Ectodermal cell (in vitro differentiated cells): ENCODE results near the gene ARHGEF12.

ENCODE experiments used
- H3K27ac ChIP-seq: 2 replicates; pipeline ENCODE4 v1.7.0; 2013; ENCODE audit warnings: mild to moderate bottlenecking, low read depth, low read length; ENCODE audit not compliant: insufficient read depth, poor library complexity, severe bottlenecking
- H3K27me3 ChIP-seq: 2 replicates; pipeline ENCODE4 v1.7.0; 2013; ENCODE audit warnings: mild to moderate bottlenecking, low read length; ENCODE audit not compliant: insufficient read depth, control insufficient read depth, poor library complexity, severe bottlenecking
- H3K36me3 ChIP-seq: one replicate; pipeline ENCODE4 v1.7.0; 2013; ENCODE audit warnings: low read length; ENCODE audit not compliant: control insufficient read depth, insufficient read depth
- H3K4me1 ChIP-seq: one replicate; pipeline ENCODE4 v1.7.0; 2013; ENCODE audit warnings: low read length; ENCODE audit not compliant: control insufficient read depth, insufficient read depth
- H3K4me3 ChIP-seq: 2 replicates; pipeline ENCODE4 v1.7.0; 2013; ENCODE audit warnings: low read depth, low read length, control low read depth; ENCODE audit not compliant: insufficient read depth
- H3K9me3 ChIP-seq: 2 replicates; pipeline ENCODE4 v1.7.0; 2013; ENCODE audit warnings: mild to moderate bottlenecking, low read length, moderate library complexity; ENCODE audit not compliant: control insufficient read depth
- WGBS, 2 experiments: methylation state at CpG; one replicate each; pipeline ENCODE4 v1.1.7; 2013; ENCODE audit warnings: missing lambda C conversion rate in 2 of 2; 5-methylcytosine and 5-hydroxymethylcytosine counted together

ARHGEF12 gene

GRCh38 chr11:120441592-120441991, 105.4 kb downstream of the ARHGEF12 start:
- Histone ChIP-seq H3K4me3 (no peak overlapping the region), H3K27ac (no peak overlapping the region), H3K27me3 (no peaks in the 10 kb centered on the region), H3K4me1 (no peaks in the 10 kb centered on the region), H3K9me3 (no peaks in the 10 kb centered on the region), H3K36me3 (peaks cover 13% of the 10 kb centered on the region)
- WGBS, 2 experiments = 94% methylated on average over 3 to 4 of the region's 5 CpGs

GRCh38 chr11:120442031-120442430, 105.8 kb downstream of the ARHGEF12 start:
- 97 to 100% methylated on average over 3 of the region's 3 CpGs for WGBS, 2 experiments
- H3K27me3 ChIP-seq = no peaks in the 10 kb centered on the region
- H3K9me3 ChIP-seq = no peaks in the 10 kb centered on the region
- no peak overlapping the region for H3K4me3 ChIP-seq
- H3K36me3 ChIP-seq = peaks cover 13% of the 10 kb centered on the region
- no peaks in the 10 kb centered on the region for H3K4me1 ChIP-seq
- H3K27ac ChIP-seq = no peak overlapping the region

GRCh38 chr11:120446802-120447201, 110.6 kb downstream of the ARHGEF12 start:
- 96 to 97% methylated on average over 7 of the region's 7 CpGs for WGBS, 2 experiments
- H3K4me3 ChIP-seq = no peak overlapping the region
- H3K4me1 ChIP-seq = peaks cover 3% of the 10 kb centered on the region
- peaks cover 26% of the 10 kb centered on the region for H3K36me3 ChIP-seq
- no peaks in the 10 kb centered on the region for H3K27me3 ChIP-seq
- no peak overlapping the region for H3K27ac ChIP-seq
- H3K9me3 ChIP-seq = no peaks in the 10 kb centered on the region

- Histone ChIP-seq H3K4me1 (peaks cover 3% of the 10 kb centered on the region), H3K27ac (no peak overlapping the region), H3K4me3 (no peak overlapping the region), H3K27me3 (no peaks in the 10 kb centered on the region), H3K9me3 (no peaks in the 10 kb centered on the region), H3K36me3 (peaks cover 21% of the 10 kb centered on the region)
- WGBS, 2 experiments = 78 to 80% methylated on average over 3 of the region's 3 CpGs
Observed at GRCh38 chr11:120448240-120448639, 112.0 kb downstream of the ARHGEF12 start.

- Histone ChIP-seq H3K4me1 (no peaks in the 10 kb centered on the region), H3K9me3 (no peaks in the 10 kb centered on the region), H3K4me3 (no peak overlapping the region), H3K36me3 (peaks cover 26% of the 10 kb centered on the region), H3K27ac (no peak overlapping the region), H3K27me3 (no peaks in the 10 kb centered on the region)
Observed at GRCh38 chr11:120455487-120455886, 119.3 kb downstream of the ARHGEF12 start.

- WGBS, 2 experiments = 95 to 97% methylated on average over 1 of the region's 1 CpG
- H3K4me3 ChIP-seq = no peak overlapping the region
- no peak overlapping the region for H3K27ac ChIP-seq
- no peaks in the 10 kb centered on the region for H3K9me3 ChIP-seq
- no peaks in the 10 kb centered on the region for H3K27me3 ChIP-seq
- H3K4me1 ChIP-seq = no peaks in the 10 kb centered on the region
- peaks cover 42% of the 10 kb centered on the region for H3K36me3 ChIP-seq
Observed at GRCh38 chr11:120457996-120458395, 121.8 kb downstream of the ARHGEF12 start.

GRCh38 chr11:120462825-120463224, 126.6 kb downstream of the ARHGEF12 start:
- Histone ChIP-seq H3K27me3 (no peaks in the 10 kb centered on the region), H3K4me1 (no peaks in the 10 kb centered on the region), H3K4me3 (no peak overlapping the region), H3K27ac (no peak overlapping the region), H3K36me3 (peaks cover 30% of the 10 kb centered on the region), H3K9me3 (no peaks in the 10 kb centered on the region)
- 83 to 98% methylated on average over 1 to 2 of the region's 2 CpGs for WGBS, 2 experiments

- Histone ChIP-seq H3K36me3 (peaks cover 18% of the 10 kb centered on the region), H3K27ac (no peak overlapping the region), H3K4me1 (no peaks in the 10 kb centered on the region), H3K27me3 (no peaks in the 10 kb centered on the region), H3K9me3 (no peaks in the 10 kb centered on the region), H3K4me3 (no peak overlapping the region)
- WGBS, 2 experiments = 89 to 98% methylated on average over 6 of the region's 6 CpGs
Observed at GRCh38 chr11:120465921-120466534, 129.8 kb downstream of the ARHGEF12 start.

- Histone ChIP-seq H3K27me3 (no peaks in the 10 kb centered on the region), H3K27ac (no peak overlapping the region), H3K4me1 (no peaks in the 10 kb centered on the region), H3K4me3 (no peak overlapping the region), H3K36me3 (peaks cover 5% of the 10 kb centered on the region), H3K9me3 (no peaks in the 10 kb centered on the region)
- 92 to 96% methylated on average over 6 of the region's 6 CpGs for WGBS, 2 experiments
Observed at GRCh38 chr11:120467627-120468026, 131.4 kb downstream of the ARHGEF12 start.

GRCh38 chr11:120471131-120471530, 134.9 kb downstream of the ARHGEF12 start:
- H3K36me3 ChIP-seq = peaks cover 10% of the 10 kb centered on the region
- H3K27ac ChIP-seq = no peak overlapping the region
- no peak overlapping the region for H3K4me3 ChIP-seq
- H3K27me3 ChIP-seq = no peaks in the 10 kb centered on the region
- no peaks in the 10 kb centered on the region for H3K9me3 ChIP-seq
- WGBS, 2 experiments = 100% methylated on average over 1 of the region's 1 CpG; no CpG with 5 or more reads in 1 of the 2 experiments
- no peaks in the 10 kb centered on the region for H3K4me1 ChIP-seq

GRCh38 chr11:120471994-120472393, 135.8 kb downstream of the ARHGEF12 start:
- Histone ChIP-seq H3K36me3 (peaks cover 5% of the 10 kb centered on the region), H3K9me3 (no peaks in the 10 kb centered on the region), H3K27ac (no peak overlapping the region), H3K4me3 (no peak overlapping the region), H3K27me3 (no peaks in the 10 kb centered on the region), H3K4me1 (no peaks in the 10 kb centered on the region)
- WGBS, 2 experiments = 93% methylated on average over 3 of the region's 3 CpGs; no CpG with 5 or more reads in 1 of the 2 experiments
